Muscle of back (tissue), 13 donors: ENCODE results near the gene UNC5B. TPM values are rescaled to one million over a fixed set of nuclear protein-coding genes. Genes with fewer than 3 reads are reported as not detected.
A peak's percentile ranks its signal among the peaks of the same experiment; 100 is the strongest.

Experiments
- DNase-seq, 3 donors: peaks; one replicate each; pipeline versions ENCODE4 v3.0.0 to v3.0.0-alpha.2; 2013
- long read RNA-seq, 9 donors: transcript quantifications; one replicate each; lab custom pipeline, GENCODE V29; 2026
- polyA plus RNA-seq, 10 donors: library from polyadenylated mRNA; unstranded; fragments of 120-200 nt; gene quantifications; one replicate each; pipeline ENCODE4 v1.2.1, GENCODE V29; 2013; ENCODE audit not compliant: insufficient read length in 10 of 10

UNC5B gene
- 10 to 100 TPM in 7 of 10 donors, 1 to 10 TPM in 3; 8.1 to 17.1 (median 10.4) TPM for polyA plus RNA-seq
- long read RNA-seq, donor 1, partial matches to known transcripts, result 9 of 9 reads
- long read RNA-seq, donor 1, other reads (novel, unspliced or antisense), result 0 of 9 reads
- long read RNA-seq, donor 2, result 0 reads
- long read RNA-seq, donor 3, result 0 reads
- long read RNA-seq, donor 4, result 0 reads
- long read RNA-seq, donor 5, partial matches to known transcripts, result 8 of 8 reads
- long read RNA-seq, donor 5, other reads (novel, unspliced or antisense), result 0 of 8 reads
- long read RNA-seq, donor 6, full-length matches to known transcripts, result 1 of 1 reads
- long read RNA-seq, donor 6, partial matches to known transcripts, result 0 of 1 reads
- long read RNA-seq, donor 6, other reads (novel, unspliced or antisense), result 0 of 1 reads
- long read RNA-seq, donor 7, full-length matches to known transcripts, result 2 of 2 reads
- long read RNA-seq, donor 7, partial matches to known transcripts, result 0 of 2 reads
- long read RNA-seq, donor 7, other reads (novel, unspliced or antisense), result 0 of 2 reads
- long read RNA-seq, donor 8, result 0 reads
- long read RNA-seq, donor 9, result 0 reads

DNA sequence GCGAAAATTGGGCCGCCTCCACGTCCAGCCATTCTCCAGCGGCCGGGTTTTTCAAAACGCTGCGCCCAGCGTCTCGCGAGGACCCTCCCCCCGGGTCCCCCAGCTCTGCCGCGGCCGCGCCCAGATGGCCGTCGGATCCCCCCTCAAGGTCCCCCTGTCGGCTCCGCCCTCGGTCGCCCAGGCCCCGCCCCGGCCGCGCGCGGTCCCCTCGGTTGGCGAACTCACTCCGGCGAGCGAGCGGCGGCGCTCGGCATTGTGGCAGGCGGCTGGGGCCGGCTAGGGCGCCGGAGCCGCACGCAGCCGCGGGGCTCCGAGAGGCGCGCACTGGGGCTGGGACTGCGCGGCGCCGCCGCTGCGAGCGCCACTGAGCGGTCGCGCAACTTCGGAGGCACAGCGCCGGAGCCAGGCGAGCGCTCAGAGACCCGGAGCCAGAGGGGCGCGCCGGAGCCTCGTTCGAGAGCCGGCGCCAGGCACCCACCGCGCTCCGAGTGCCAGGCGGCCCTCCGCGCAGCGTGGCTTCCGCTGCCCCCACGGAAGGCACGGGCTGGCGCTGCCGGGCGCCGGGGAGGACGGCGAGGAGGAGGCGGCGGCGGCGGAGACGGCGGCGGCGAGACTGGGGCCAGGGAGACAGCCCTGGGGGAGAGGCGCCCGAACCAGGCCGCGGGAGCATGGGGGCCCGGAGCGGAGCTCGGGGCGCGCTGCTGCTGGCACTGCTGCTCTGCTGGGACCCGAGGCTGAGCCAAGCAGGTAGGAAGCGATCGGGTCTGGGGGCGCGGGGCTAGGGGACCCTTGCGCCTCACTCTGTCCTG lies at the start of gene UNC5B:
UNC5B (plus strand) TSS at position 253 of the 809 bp plus-strand sequence; CDS start at position 669, 416 bp downstream.
- peak; percentile 91 to 96 (median 91) for DNase-seq

GRCh38 chr10:71173466-71173865 lies 38.9 kb upstream of the UNC5B start:
- DNase-seq, result no peak

DNA sequence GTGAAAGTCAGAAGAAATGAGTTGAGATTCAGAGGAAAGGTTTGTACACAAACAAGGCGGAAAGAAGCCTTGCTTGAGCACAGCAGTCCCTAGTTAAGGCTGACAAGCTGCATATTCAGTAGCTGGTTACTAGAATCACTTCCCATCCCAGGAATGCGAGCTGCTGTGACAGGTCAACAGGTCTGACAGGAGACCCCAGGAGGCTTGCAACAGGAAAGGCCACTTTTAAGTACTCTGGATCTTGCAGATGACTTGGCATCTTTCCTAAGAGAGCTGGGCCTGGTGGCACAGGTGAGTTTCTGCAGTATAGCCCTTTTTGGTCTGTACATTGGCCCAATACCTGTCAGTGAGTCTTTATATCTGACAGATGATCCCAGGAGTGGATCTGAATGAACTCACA lies 35.7 kb upstream of the UNC5B start:
- DNase-seq, result no peak

DNA sequence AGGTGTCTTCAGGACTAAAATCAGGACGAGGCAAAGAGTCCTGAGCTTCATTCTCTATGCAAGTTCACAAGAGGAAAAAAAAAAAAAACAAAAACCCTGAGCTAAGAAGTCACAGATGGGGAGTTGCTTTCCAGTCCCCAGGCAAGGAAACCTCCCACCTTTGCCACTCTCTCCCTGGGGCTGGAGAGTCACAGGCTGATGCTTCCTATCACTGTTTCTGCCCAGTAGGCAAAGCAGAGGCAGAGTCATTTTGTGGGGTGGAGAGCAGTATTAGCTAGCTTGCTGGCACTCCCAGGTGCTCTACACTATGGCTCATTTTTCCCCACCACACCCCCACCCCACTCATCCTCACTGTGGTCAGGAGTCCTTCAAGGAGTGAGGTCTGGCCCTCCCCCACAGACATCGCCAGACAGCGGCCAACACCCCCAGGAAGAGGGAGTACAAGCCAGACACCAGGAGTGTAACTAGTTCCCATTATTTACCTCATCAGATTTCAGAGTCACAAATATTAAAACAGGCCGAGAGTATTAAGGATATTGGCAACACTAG lies 34.6 kb upstream of the UNC5B start:
- no peak for DNase-seq

DNA sequence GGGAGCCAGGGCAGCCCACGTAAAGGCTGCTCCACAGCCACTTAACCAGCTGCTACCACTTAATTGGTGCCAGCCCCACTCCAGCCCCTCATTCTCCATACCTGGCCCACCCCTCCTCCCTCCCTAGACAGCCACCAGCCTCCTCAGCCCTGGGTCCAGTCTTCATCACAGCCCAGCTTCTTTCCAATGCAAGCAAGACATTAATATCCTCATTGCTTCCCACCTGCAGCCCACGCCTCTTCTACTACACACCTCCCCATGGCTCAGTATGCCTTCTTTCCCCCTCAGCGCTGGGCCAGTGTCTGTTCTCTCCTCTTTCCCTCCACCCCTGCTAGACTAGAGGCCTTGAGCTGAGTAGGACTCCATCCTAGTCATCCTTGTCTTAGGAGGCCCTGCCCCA lies 33.5 kb upstream of the UNC5B start:
- no peak for DNase-seq

DNA sequence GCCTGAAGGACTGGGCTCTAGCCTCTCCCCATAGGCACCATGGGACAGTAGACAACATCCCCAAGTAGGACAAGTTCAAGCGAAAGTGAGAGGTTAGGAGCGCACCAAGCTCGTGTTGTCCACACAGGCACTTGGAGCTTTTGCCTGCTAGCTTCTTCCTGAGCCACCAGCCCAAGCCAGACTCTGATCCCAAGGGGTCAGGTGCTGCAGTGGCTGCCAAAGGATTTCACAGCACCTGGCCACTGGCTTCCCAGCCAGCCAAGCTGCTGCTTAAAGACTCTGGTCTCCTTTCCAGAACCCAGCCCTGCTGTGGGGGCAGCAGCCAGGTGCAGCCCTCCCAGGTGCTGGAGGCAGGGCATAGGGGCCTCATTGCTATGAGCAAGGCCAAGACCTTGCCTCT lies 33.0 kb upstream of the UNC5B start:
- DNase-seq, result no peak

DNA sequence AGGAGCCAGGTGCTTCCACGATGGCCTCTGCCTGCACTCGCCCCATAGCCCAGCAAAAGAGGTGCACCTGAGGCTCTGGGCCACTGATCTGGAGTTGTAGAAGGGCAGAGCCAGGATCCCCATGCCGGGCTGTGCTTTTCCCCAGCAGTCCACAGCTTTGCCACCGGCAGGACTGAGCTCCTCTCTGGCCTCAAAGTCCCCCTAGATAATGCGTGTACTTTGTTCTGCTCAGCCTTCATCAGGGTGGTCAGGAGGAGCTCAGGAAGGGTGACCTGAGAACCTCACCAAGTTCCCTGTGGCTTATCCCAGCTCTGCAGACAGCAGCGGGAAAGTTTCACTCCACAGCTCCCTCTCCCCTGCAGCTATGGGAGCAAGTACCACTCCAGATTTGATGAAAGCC lies 27.9 kb upstream of the UNC5B start:
- no peak for DNase-seq

DNA sequence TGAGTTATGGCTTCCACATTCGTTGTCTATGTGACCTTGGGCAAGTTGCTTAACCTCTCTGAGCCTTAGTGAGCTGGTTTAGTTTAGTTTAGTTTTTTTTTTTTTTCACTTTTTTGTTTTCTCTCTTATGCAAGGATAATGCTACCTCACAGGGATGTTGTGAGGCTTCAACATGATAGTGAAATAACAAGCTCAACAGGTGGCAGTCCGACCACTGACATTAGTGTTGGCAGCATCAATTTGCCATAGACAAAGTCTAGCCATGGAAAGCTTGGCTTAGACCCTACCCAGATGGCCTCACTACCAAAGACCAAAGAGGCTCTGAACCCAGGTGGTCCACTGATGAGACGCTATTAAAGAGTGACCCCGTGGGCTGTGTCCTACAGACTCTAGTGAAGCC lies 27.2 kb upstream of the UNC5B start:
- no peak for DNase-seq

GRCh38 chr10:71187197-71187596 lies 25.2 kb upstream of the UNC5B start:
- no peak for DNase-seq

- no peak for DNase-seq
Observed at GRCh38 chr10:71187600-71187999, 24.8 kb upstream of the UNC5B start.

DNA sequence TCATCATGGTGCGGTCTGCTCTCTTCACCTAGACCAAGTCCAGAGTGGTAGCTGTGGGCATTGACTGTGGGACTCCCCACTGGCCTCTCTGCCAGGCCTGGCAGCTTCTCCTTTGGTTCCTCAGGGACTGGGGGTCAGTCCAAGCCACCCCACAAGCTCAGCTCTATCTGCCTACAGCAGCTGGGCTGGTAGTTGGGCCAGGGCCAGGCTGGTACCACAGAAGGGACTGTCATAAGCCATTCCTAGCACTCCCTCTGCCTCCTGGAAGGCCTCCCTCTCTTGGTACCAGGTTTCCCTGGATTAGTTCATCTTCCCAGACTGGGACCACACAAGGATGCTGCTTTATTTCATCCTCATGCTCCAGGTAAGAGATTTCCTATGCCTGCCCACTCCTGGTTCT lies 24.2 kb upstream of the UNC5B start:
- no peak for DNase-seq

DNA sequence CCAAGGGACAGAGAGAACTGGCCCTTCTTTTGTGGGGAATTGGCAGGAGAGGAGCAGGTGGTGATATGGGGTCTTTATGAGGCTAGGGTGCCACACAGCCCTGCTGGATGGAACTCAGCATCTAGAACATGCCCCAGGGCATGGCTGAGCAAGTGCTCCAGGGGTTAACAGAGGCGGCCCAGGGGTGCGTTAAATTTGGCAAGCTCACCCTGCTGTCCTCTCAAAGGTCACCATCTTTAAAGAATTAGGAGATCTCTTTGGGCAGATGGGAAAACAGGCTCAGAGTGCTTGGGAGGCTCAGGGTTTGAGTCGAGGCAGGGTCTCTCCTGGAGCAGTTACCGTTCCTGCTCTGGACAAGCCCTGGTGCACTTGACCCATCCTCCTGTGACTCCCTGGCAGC lies 21.4 kb upstream of the UNC5B start:
- DNase-seq, result no peak

DNA sequence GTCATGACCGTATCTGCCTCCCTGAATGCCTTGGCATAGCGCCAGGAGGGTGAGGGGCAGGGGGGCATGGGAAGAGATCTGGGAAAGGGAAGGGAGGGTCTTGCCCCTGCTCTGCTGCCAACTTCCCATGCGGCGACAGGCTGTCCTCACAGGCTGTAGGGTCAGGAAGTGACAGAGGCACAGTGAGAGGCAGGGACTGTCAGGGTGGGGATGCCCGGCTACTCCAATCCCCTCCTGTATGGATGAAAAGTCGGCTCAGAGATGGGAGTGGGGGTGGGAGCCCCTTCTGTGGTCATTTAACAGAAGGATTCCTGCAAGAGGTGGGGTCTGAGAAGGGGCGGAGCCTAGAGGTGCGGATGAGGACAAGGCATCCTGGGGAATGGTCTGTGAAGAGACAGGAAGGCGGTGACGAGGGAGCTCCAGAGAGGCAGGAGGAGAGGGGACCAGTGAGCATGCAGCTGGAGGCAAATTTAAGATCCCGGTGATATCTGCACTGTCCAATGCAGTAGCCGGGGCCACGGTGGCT lies 20.8 kb upstream of the UNC5B start:
- no peak for DNase-seq

- DNase-seq, result no peak
Observed at GRCh38 chr10:71193516-71193915, 18.9 kb upstream of the UNC5B start.

DNA sequence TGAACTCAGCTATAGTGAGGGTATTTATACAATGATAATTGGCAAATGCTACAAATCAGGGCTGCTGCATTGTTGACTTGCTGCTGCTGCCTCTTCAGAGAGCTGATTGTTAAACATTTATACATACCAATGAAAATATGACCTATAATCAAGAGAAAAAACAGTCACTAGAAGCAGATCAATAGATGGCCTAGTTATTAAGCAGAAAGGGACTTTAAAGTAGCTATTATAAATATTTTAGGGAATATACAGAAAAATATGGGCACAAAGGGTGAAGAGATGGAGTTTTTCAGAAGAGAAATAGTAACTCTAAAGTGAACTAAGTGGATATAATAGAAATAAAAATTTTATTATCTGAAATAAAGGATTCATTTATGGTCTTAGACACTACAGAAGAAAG lies 14.4 kb upstream of the UNC5B start:
- no peak for DNase-seq

DNA sequence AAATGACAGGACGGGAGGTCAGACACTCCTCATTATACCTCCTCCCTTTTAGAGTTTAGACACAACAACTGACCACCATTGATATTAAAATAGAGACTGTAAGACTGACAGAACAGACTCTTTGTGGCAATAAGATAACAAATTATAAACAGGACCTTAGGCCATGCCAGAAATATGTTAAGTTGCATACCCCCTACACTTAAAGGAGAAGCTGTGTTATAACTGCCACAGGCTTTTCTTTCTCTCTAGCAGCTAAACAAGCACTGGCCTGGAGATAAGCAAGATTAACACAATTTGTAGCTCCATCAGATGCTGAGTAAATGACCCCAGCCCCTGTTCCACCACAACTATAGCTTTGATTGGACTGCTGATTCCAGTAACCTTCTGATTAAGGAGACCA lies 10.5 kb upstream of the UNC5B start:
- DNase-seq, result no peak

- no peak for DNase-seq
Observed at GRCh38 chr10:71202314-71202713, 10.1 kb upstream of the UNC5B start.

GRCh38 chr10:71203124-71203523 lies 9.2 kb upstream of the UNC5B start:
- no peak for DNase-seq

DNA sequence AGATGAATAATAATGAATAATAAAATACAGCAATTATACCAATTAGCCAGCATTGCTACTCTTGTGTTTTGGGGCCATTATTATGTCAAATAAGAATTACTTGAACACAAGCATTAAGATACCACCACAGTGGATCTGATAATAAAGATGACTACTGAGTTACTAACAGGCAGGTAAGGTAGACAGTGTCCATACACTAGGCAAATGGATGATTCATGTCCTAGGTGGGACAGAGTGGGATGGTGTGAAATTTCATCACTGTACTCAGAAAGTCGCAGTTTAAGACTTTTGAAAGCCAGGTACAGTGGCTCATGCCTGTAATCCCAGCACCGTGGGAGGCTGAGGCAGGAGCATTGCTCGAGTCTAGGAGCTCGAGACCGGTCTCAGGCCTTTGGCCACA lies 8.7 kb upstream of the UNC5B start:
- DNase-seq, result no peak

- no peak for DNase-seq
Observed at GRCh38 chr10:71204746-71205145, 7.6 kb upstream of the UNC5B start.

DNA sequence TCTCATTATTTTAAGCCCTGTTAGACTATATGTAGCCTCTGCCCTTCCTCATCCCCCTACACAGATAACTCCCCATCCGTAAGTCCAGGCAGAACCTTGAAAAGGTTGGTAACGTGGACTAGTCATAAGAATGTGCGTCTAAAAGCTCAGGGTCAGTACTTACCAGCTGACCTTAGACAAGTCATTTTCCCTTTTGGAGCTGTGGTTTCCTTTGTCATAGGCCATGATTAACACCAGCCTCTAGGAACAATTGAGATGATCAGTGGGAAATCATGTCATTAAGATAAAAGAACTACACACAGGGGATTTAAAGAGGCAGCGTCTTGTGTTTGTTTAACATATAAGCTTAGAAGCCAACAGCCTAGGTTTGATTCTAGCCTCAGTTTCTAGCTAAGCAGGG lies 6.9 kb upstream of the UNC5B start:
- no peak for DNase-seq

DNA sequence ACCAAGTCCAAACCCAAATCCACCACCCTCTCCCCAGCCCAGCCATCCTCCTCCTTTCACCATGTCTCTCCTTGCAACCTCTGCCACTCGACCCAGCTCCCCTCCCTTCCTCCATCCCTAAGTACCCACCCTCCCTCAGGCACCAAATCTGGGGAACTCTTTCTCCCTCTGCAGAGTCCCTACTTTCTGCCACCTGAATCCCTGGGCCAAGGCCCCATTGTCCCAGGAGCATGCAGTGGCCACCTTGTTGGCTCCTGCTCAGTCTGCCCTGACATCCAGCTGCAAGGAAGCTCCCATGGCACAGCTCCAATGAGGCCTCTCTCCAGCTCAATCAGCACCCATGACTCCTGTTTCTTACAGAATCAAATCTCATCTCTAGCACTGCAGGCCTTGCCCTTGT lies 5.5 kb upstream of the UNC5B start:
- no peak for DNase-seq
